IMR-90 (cell line): ENCODE measurements around the gene F12. TPM values are rescaled to one million over a fixed set of nuclear protein-coding genes. Genes with fewer than 3 reads are reported as not detected.

Experiments
- ATAC-seq: fragments of 200-7000 bp; cut with Tn5 transposase; 2 replicates; pipeline ENCODE4 v1.9.1; 2020; ENCODE audit warnings: low read depth, mild to moderate bottlenecking, moderate library complexity
- Bru-seq: library from RNA; stranded (reverse); fragments of 400-500 nt; gene quantifications from one replicate; lab custom pipeline; 2021; lab: Mats Ljungman, UMichigan
- BruChase-seq, 2 experiments: library from RNA; stranded (reverse); fragments of 400-500 nt; gene quantifications; one replicate each; lab custom pipeline; 2021; lab: Mats Ljungman, UMichigan
- BruUV-seq: library from RNA; stranded (reverse); fragments of 400-500 nt; replicated peaks from 2 replicates; lab custom pipeline; 2021; lab: Mats Ljungman, UMichigan
- CTCF ChIA-PET: fragments of 300-600 bp; formaldehyde crosslinking; extraction: SDS; loops from one replicate; lab custom pipeline; 2021; ENCODE audit warnings: antibody characterized with exemption; lab: Yijun Ruan, JAX
- POLR2A ChIA-PET: fragments of 300-600 bp; sonication (Branson Sonifier 250); formaldehyde crosslinking; loops from one replicate; lab custom pipeline; 2022; ENCODE audit warnings: antibody characterized with exemption; ENCODE audit not compliant: unreplicated experiment; lab: Charles Lee
- DNase-seq: peaks from one replicate; pipeline ENCODE4 v3.0.0; 2013
- H2AFZ ChIP-seq: replicated peaks from 2 replicates; pipeline ENCODE3; 2013; ENCODE audit warnings: low read length, mild to moderate bottlenecking; ENCODE audit not compliant: poor library complexity
- H2AK5ac ChIP-seq: 2 replicates; pipeline ENCODE4 v1.6.1; 2013; ENCODE audit warnings: low read depth, low read length, inconsistent platforms
- H2AK9ac ChIP-seq: replicated peaks from 2 replicates; pipeline ENCODE3; 2013; ENCODE audit warnings: mild to moderate bottlenecking, low read depth, low read length, moderate library complexity; ENCODE audit not compliant: poor library complexity
- H2BK120ac ChIP-seq: 2 replicates; pipeline ENCODE4 v1.6.1; 2013; ENCODE audit warnings: low read depth, low read length, inconsistent platforms
- H2BK15ac ChIP-seq: 3 replicates; pipeline ENCODE4 v1.6.1; 2013; ENCODE audit warnings: low read depth, low read length, inconsistent platforms
- H2BK20ac ChIP-seq: 2 replicates; pipeline ENCODE4 v1.6.1; 2013; ENCODE audit warnings: low read depth, mild to moderate bottlenecking, inconsistent platforms, low read length, moderate library complexity
- H2BK5ac ChIP-seq: 2 replicates; pipeline ENCODE4 v1.6.1; 2013; ENCODE audit warnings: mild to moderate bottlenecking, low read depth, low read length, inconsistent platforms; ENCODE audit not compliant: poor library complexity, severe bottlenecking
- H3K14ac ChIP-seq: replicated peaks from 2 replicates; pipeline ENCODE4 v1.6.1; 2013; ENCODE audit warnings: low read depth, low read length, inconsistent platforms
- H3K18ac ChIP-seq: 2 replicates; pipeline ENCODE4 v1.6.1; 2013; ENCODE audit warnings: low read depth, low read length, control low read depth
- H3K23ac ChIP-seq: 2 replicates; pipeline ENCODE4 v1.6.1; 2013; ENCODE audit warnings: low read depth, low read length, inconsistent platforms
- H3K27ac ChIP-seq: 2 replicates; pipeline ENCODE4 v1.5.1; 2013; ENCODE audit warnings: mild to moderate bottlenecking, control low read depth, low read length; ENCODE audit not compliant: insufficient read depth
- H3K27me3 ChIP-seq: 2 replicates; pipeline ENCODE4 v1.6.1; 2013; ENCODE audit warnings: low read length; ENCODE audit not compliant: control insufficient read depth, insufficient read depth
- H3K36me3 ChIP-seq: 2 replicates; pipeline ENCODE4 v1.6.1; 2013; ENCODE audit warnings: low read length, mixed read lengths; ENCODE audit not compliant: control insufficient read depth, insufficient read depth
- H3K4ac ChIP-seq: 2 replicates; pipeline ENCODE4 v1.6.1; 2013; ENCODE audit warnings: low read depth, low read length, inconsistent platforms
- H3K4me1 ChIP-seq: 2 replicates; pipeline ENCODE4 v1.6.1; 2013; ENCODE audit warnings: low read length, mixed read lengths; ENCODE audit not compliant: control insufficient read depth, insufficient read depth
- H3K4me2 ChIP-seq: 2 replicates; pipeline ENCODE4 v1.6.1; 2013; ENCODE audit warnings: low read depth, mild to moderate bottlenecking, control low read depth, low read length, moderate library complexity
- H3K4me3 ChIP-seq: 2 replicates; pipeline ENCODE4 v1.5.1; 2013; ENCODE audit warnings: low read depth, mild to moderate bottlenecking, control low read depth, low read length, moderate library complexity; ENCODE audit not compliant: insufficient read depth
- H3K56ac ChIP-seq: 2 replicates; pipeline ENCODE4 v1.6.1; 2013; ENCODE audit warnings: low read length, inconsistent platforms; ENCODE audit not compliant: insufficient read depth; ENCODE audit errors: extremely low read depth
- H3K79me1 ChIP-seq, 2 experiments: 2 replicates each; pipeline ENCODE4 v1.6.1; 2013; ENCODE audit warnings: low read length in 2 of 2, inconsistent platforms in 1 of 2, low read depth in 1 of 2
- H3K9ac ChIP-seq: 2 replicates; pipeline ENCODE4 v1.6.1; 2013; ENCODE audit warnings: low read depth, low read length, control low read depth
- H3K9me1 ChIP-seq: 2 replicates; pipeline ENCODE4 v1.6.1; 2013; ENCODE audit warnings: low read length, inconsistent platforms; ENCODE audit not compliant: insufficient read depth
- H3K9me3 ChIP-seq: 2 replicates; pipeline ENCODE4 v1.6.1; 2013; ENCODE audit warnings: low read length; ENCODE audit not compliant: control insufficient read depth, insufficient read depth
- H4K20me1 ChIP-seq: 2 replicates; pipeline ENCODE4 v1.6.1; 2013; ENCODE audit warnings: low read length, inconsistent platforms; ENCODE audit not compliant: insufficient read depth
- H4K5ac ChIP-seq: 2 replicates; pipeline ENCODE4 v1.6.1; 2013; ENCODE audit warnings: mild to moderate bottlenecking, low read depth, low read length, control low read depth
- H4K8ac ChIP-seq, 2 experiments: 2 replicates each; pipeline ENCODE4 v1.6.1; 2013; ENCODE audit warnings: low read depth in 2 of 2, low read length in 2 of 2, control low read depth in 1 of 2, inconsistent platforms in 1 of 2
- H4K91ac ChIP-seq: 2 replicates; pipeline ENCODE4 v1.6.1; 2013; ENCODE audit warnings: low read depth, low read length, inconsistent platforms; ENCODE audit not compliant: insufficient read depth
- BHLHE40 ChIP-seq: fragments of 150-350 bp; IDR thresholded peaks from 2 replicates; pipeline ENCODE4 v1.6.1; 2016; ENCODE audit warnings: mild to moderate bottlenecking, low read depth, low read length
- CHD1 ChIP-seq: IDR thresholded peaks from 2 replicates; pipeline ENCODE4 v1.6.1; 2012; ENCODE audit warnings: low read depth, low read length, improper control_type of control experiment
- FOS ChIP-seq: fragments of 150-350 bp; IDR thresholded peaks from 2 replicates; pipeline ENCODE4 v1.6.1; 2016; ENCODE audit warnings: low read depth, low read length
- MAZ ChIP-seq: IDR thresholded peaks from 2 replicates; pipeline ENCODE4 v1.6.1; 2012; ENCODE audit warnings: low read depth, mild to moderate bottlenecking, low read length, improper control_type of control experiment, moderate library complexity, borderline replicate concordance
- NFE2L2 ChIP-seq: fragments of 150-350 bp; IDR thresholded peaks from 2 replicates; pipeline ENCODE4 v1.6.1; 2016; ENCODE audit warnings: low read depth, mild to moderate bottlenecking, low read length
- SMC3 ChIP-seq: fragments of 150-350 bp; IDR thresholded peaks from 2 replicates; pipeline ENCODE4 v1.6.1; 2016; ENCODE audit warnings: low read depth, mild to moderate bottlenecking, antibody characterized with exemption, low read length, moderate library complexity
- WGBS, 2 experiments: methylation state at CpG; one replicate each; pipeline versions ENCODE4 v1.1.5 to v1.1.7; 2013; ENCODE audit warnings: missing lambda C conversion rate in 2 of 2; ENCODE audit not compliant: insufficient read length in 1 of 2; ENCODE audit errors: extremely low coverage in 2 of 2; 5-methylcytosine and 5-hydroxymethylcytosine counted together
- dilution Hi-C: fragments of 300-500 bp; cut with HindIII; formaldehyde crosslinking; loops from one replicate; pipeline ENCODE4 v1.14.3; 2018; ENCODE audit warnings: low sequenced_read_pairs; ENCODE audit not compliant: unreplicated experiment
- in situ Hi-C: fragments of 300-500 bp; cut with MboI; formaldehyde crosslinking; loops from 3 replicates; pipeline ENCODE4 v1.14.3; 2019; ENCODE audit warnings: low sequenced_read_pairs, inconsistent platforms, mixed read lengths
- intact Hi-C: fragments of 100-400 bp; cut with micrococcal nuclease; formaldehyde crosslinking; loops from 2 replicates; pipeline ENCODE4 v1.10.0; 2022
- long read RNA-seq: library from polyadenylated mRNA; unstranded; transcript quantifications from one replicate; pipeline ENCODE4 v2.0.0, GENCODE V29; 2021; ENCODE audit not compliant: unreplicated experiment
- polyA plus RNA-seq, 3 experiments: library from polyadenylated mRNA; depleted of rRNA; stranded (reverse); fragments of >200 nt; gene quantifications; 2 replicates each; pipeline ENCODE4 v1.2.3, GENCODE V29; 2012; ENCODE audit warnings: low replicate concordance in 1 of 3
- total RNA-seq: library from RNA; depleted of rRNA; stranded (reverse); fragments of >200 nt; gene quantifications from 2 replicates; pipeline ENCODE4 v1.2.3, GENCODE V29; 2012; rRNA removed
- TF ChIP-seq, protein P1 (sequence below): conservative IDR thresholded peaks from 2 replicates; pipeline ENCODE4 v1.5.1; 2012; ENCODE audit warnings: mild to moderate bottlenecking, low read depth, low read length, improper control_type of control experiment
- TF ChIP-seq, protein P2 (sequence below): fragments of 150-350 bp; IDR thresholded peaks from 2 replicates; pipeline ENCODE4 v1.6.1; 2016; ENCODE audit warnings: low read depth, mild to moderate bottlenecking, low read length, moderate library complexity, borderline replicate concordance

Gene F12
- 0.36 and 0.56 TPM in 2 replicates for total RNA-seq
- 1.2 and 1.4 TPM in 2 replicates for polyA plus RNA-seq (2012; rRNA removed)
- 1.2 and 1.5 TPM in 2 replicates for polyA plus RNA-seq (2012; cell fraction: cytosol; rRNA removed)
- polyA plus RNA-seq (2012; cell fraction: nucleus; rRNA removed; ENCODE audit: low replicate concordance), result 1.3 and 4.0 TPM in 2 replicates
- Bru-seq, nascent RNA, result percentile 9 among the genes with signal in this experiment
- BruChase-seq, experiment 1, labeled RNA remaining after a 6-hour chase, result percentile 13 among the genes with signal in this experiment
- not detected for BruChase-seq, experiment 2, labeled RNA remaining after a 2-hour chase
- long read RNA-seq, partial matches to known transcripts, result 3 of 4 reads
- long read RNA-seq, other reads (novel, unspliced or antisense), result 1 of 4 reads

DNA sequence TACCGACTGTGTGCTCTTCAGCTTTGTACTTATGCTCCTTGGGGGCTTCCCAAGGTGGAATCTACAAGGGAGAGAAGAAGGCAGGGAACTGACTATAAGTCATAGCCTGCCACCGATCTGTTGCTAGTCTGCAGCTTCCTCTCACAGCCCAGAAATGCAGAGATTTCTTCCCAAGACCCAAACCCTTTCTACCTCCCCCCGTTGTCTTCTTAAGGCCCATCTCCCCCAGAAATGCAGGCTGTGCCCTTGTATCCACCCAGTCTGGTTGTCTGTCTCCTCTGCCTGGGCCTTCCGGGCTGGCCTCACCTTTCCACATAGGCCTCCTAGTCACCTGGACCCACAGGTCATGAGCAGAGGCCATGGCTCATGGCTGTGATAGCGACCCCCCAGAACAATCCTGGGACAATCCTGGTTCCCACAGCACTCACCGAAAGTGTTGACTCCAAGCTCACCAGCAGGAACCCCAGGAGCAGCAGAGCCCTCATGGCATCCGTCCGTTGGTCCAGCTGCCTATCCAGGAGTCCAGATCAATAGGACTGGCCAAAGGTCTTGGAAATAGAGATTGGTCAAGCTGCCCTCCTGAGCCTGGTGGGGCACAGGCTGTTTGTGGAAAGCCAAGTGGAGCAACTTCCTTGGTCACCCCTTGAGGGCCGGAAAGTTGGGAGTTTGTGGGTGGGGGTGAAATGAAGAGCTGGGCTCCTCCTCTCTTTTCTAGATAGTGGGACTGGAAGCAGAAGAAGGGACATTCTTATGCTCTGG, at the start of gene F12:
TSS of gene F12 (minus strand) at position 522 of the 759 bp plus-strand sequence. CDS start at position 485, 37 bp downstream.
- Histone ChIP-seq H3K4ac (no peak within 1 kb of the TSS), H4K91ac (no peak within 1 kb of the TSS), H3K9me1 (no peaks in the 10 kb centered on the region), H3K4me1 (0 out of 2 replicates have a peak, but pooled peaks cover 2% of the 10 kb centered on the region), H3K79me1 (no peaks in the 10 kb centered on the region), H3K9me3 (no peaks in the 10 kb centered on the region), H3K27me3 (peaks cover 26% of the 10 kb centered on the region), H4K20me1 (no peaks in the 10 kb centered on the region), H3K56ac (no peak within 1 kb of the TSS), H2BK15ac (no peak within 1 kb of the TSS), H4K8ac (no peak within 1 kb of the TSS), H2AK5ac (no peak within 1 kb of the TSS), H2AFZ (no peak within 1 kb of the TSS), H3K27ac (no peak within 1 kb of the TSS), H2BK5ac (no peak within 1 kb of the TSS), H2BK120ac (no peak within 1 kb of the TSS), H3K4me3 (no peak within 1 kb of the TSS), H3K36me3 (no peaks in the 10 kb centered on the region), H3K23ac (no peak within 1 kb of the TSS), H2AK9ac (no peak within 1 kb of the TSS), H2BK20ac (no peak within 1 kb of the TSS), H3K4me2 (no peak within 1 kb of the TSS), H3K18ac (no peak within 1 kb of the TSS), H3K9ac (no peak within 1 kb of the TSS), H4K5ac (no peak within 1 kb of the TSS), H3K14ac (no peak within 1 kb of the TSS)
- DNase-seq (no peak), ATAC-seq (no peak)
- TF ChIP-seq, protein P1, sequence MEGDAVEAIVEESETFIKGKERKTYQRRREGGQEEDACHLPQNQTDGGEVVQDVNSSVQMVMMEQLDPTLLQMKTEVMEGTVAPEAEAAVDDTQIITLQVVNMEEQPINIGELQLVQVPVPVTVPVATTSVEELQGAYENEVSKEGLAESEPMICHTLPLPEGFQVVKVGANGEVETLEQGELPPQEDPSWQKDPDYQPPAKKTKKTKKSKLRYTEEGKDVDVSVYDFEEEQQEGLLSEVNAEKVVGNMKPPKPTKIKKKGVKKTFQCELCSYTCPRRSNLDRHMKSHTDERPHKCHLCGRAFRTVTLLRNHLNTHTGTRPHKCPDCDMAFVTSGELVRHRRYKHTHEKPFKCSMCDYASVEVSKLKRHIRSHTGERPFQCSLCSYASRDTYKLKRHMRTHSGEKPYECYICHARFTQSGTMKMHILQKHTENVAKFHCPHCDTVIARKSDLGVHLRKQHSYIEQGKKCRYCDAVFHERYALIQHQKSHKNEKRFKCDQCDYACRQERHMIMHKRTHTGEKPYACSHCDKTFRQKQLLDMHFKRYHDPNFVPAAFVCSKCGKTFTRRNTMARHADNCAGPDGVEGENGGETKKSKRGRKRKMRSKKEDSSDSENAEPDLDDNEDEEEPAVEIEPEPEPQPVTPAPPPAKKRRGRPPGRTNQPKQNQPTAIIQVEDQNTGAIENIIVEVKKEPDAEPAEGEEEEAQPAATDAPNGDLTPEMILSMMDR, result no peak
- TF ChIP-seq NFE2L2 (no peak), BHLHE40 (no peak), CHD1 (no peak), FOS (no peak), SMC3 (no peak), MAZ (no peak)
- TF ChIP-seq, protein P2, sequence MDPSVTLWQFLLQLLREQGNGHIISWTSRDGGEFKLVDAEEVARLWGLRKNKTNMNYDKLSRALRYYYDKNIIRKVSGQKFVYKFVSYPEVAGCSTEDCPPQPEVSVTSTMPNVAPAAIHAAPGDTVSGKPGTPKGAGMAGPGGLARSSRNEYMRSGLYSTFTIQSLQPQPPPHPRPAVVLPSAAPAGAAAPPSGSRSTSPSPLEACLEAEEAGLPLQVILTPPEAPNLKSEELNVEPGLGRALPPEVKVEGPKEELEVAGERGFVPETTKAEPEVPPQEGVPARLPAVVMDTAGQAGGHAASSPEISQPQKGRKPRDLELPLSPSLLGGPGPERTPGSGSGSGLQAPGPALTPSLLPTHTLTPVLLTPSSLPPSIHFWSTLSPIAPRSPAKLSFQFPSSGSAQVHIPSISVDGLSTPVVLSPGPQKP, result no peak
- CTCF ChIA-PET, result no interaction called here
- intact Hi-C loops, result no loop called here
- in situ Hi-C loops, result loop anchor here (5.0 kb wide), 1 partner anchor 38 kb away; the partner anchor contains the start of gene PRR7
- 88% methylated on average over 6 of the region's 9 CpGs; no CpG with 5 or more reads in 1 of the 2 experiments for WGBS, 2 experiments
- POLR2A ChIA-PET, result no interaction called here
- dilution Hi-C loops, result no loop called here
- no TSS peak for BruUV-seq
